HepG2 (cell line): Measurements from ENCODE around the gene DRAM1. TPM values are rescaled to one million over a fixed set of nuclear protein-coding genes. Genes with fewer than 3 reads are reported as not detected.
A peak's percentile ranks its signal among the peaks of the same experiment; 100 is the strongest.

Experiments
- CSRNP1 ChIP-seq: sonication (generic); formaldehyde crosslinking; IDR thresholded peaks from 2 replicates; pipeline ENCODE4 v1.8.1; 2023; ENCODE audit warnings: mild to moderate bottlenecking, missing genetic modification reagents
- HOXD1 ChIP-seq: sonication (generic); formaldehyde crosslinking; IDR thresholded peaks from 2 replicates; pipeline ENCODE4 v1.5.0; 2020; ENCODE audit warnings: missing genetic modification reagents
- PITX1 ChIP-seq: sonication (generic); formaldehyde crosslinking; IDR thresholded peaks from 2 replicates; pipeline ENCODE4 v1.5.1; 2020; ENCODE audit warnings: mild to moderate bottlenecking, missing genetic modification reagents
- PTBP1 ChIP-seq: fragments of 200-400 bp; formaldehyde crosslinking; IDR thresholded peaks from 2 replicates; pipeline ENCODE4 v1.6.1; 2018; ENCODE audit warnings: low read length, low read depth; ENCODE audit not compliant: poor library complexity, severe bottlenecking
- RBFOX2 ChIP-seq: fragments of 200-400 bp; formaldehyde crosslinking; IDR thresholded peaks from 2 replicates; pipeline ENCODE4 v1.6.1; 2017; ENCODE audit warnings: low read depth, mild to moderate bottlenecking, low read length
- RFXANK ChIP-seq: IDR thresholded peaks from 2 replicates; pipeline ENCODE4 v1.6.1; 2016
- SMC3 ChIP-seq: IDR thresholded peaks from 2 replicates; pipeline ENCODE4 v1.6.1; 2011; ENCODE audit warnings: low read length, improper control_type of control experiment
- TARDBP ChIP-seq: sonication (generic); formaldehyde crosslinking; IDR thresholded peaks from 2 replicates; pipeline ENCODE4 v1.8.0; 2022; ENCODE audit warnings: mild to moderate bottlenecking, missing genetic modification reagents
- TFDP1 ChIP-seq: IDR thresholded peaks from 2 replicates; pipeline ENCODE4 v1.6.1; 2016; ENCODE audit warnings: missing compliant biosample characterization, missing genetic modification reagents, borderline replicate concordance
- TRIM22 ChIP-seq: fragments of 450-650 bp; IDR thresholded peaks from 2 replicates; pipeline ENCODE4 v1.6.1; 2017
- ZNF234 ChIP-seq: sonication (generic); formaldehyde crosslinking; conservative IDR thresholded peaks from 2 replicates; pipeline ENCODE4 v1.5.1; 2020; ENCODE audit warnings: mild to moderate bottlenecking, missing genetic modification reagents
- ZNF274 ChIP-seq: sonication (generic); formaldehyde crosslinking; IDR thresholded peaks from 2 replicates; pipeline ENCODE4 v1.5.1; 2020; ENCODE audit warnings: mild to moderate bottlenecking, missing genetic modification reagents
- ZNF609 ChIP-seq: sonication (generic); formaldehyde crosslinking; IDR thresholded peaks from 2 replicates; pipeline ENCODE4 v1.4.0; 2020; ENCODE audit warnings: mild to moderate bottlenecking, missing genetic modification reagents, borderline replicate concordance
- ZNF652 ChIP-seq: IDR thresholded peaks from 2 replicates; pipeline ENCODE4 v1.6.1; 2016; ENCODE audit warnings: low read depth, borderline replicate concordance
- ZNF816 ChIP-seq: sonication (generic); formaldehyde crosslinking; IDR thresholded peaks from 2 replicates; pipeline ENCODE4 v1.8.0; 2022; ENCODE audit warnings: missing genetic modification reagents, mild to moderate bottlenecking, borderline replicate concordance
- ZSCAN22 ChIP-seq: sonication (generic); formaldehyde crosslinking; IDR thresholded peaks from 2 replicates; pipeline ENCODE4 v1.4.0; 2020; ENCODE audit warnings: mild to moderate bottlenecking, missing genetic modification reagents
- polyA plus RNA-seq, 8 experiments: library from polyadenylated mRNA; depleted of rRNA in 3 of 8; stranded (reverse) in 7 of 8; unstranded in 1 of 8; fragments of >200 nt; fragmentation: Illumina TruSeq in 4 of 8; extraction: Trizol in 4 of 8; gene quantifications; 2 replicates each; pipeline versions ENCODE4 v1.2.1 to v1.2.3, GENCODE V29; 2011 to 2016; ENCODE audit warnings: low read depth in 4 of 8, missing spikeins in 1 of 8, mixed read lengths in 1 of 8; ENCODE audit not compliant: insufficient read depth in 1 of 8
- total RNA-seq, 5 experiments: library from RNA; depleted of rRNA; stranded (reverse); fragments of >200 nt; fragmentation: Illumina TruSeq; extraction: Trizol; gene quantifications; 2 replicates each; pipeline ENCODE4 v1.2.3, GENCODE V29; 2016; ENCODE audit warnings: low read depth in 1 of 5
- TF ChIP-seq, protein P1 (sequence below): sonication (generic); formaldehyde crosslinking; IDR thresholded peaks from 2 replicates; pipeline ENCODE4 v1.5.1; 2020; ENCODE audit warnings: mild to moderate bottlenecking, moderate library complexity, missing genetic modification reagents
- TF ChIP-seq, protein P2 (sequence below): sonication (generic); formaldehyde crosslinking; IDR thresholded peaks from 2 replicates; pipeline ENCODE4 v1.9.0; 2021; ENCODE audit warnings: missing genetic modification reagents, mild to moderate bottlenecking, borderline replicate concordance

DRAM1 gene
- total and polyA plus RNA-seq, 2 of the 13 experiments (the other 11 are each of a cell fraction or from before 2014, with no cell fraction given), result 20.9 to 32.6 TPM

DNA sequence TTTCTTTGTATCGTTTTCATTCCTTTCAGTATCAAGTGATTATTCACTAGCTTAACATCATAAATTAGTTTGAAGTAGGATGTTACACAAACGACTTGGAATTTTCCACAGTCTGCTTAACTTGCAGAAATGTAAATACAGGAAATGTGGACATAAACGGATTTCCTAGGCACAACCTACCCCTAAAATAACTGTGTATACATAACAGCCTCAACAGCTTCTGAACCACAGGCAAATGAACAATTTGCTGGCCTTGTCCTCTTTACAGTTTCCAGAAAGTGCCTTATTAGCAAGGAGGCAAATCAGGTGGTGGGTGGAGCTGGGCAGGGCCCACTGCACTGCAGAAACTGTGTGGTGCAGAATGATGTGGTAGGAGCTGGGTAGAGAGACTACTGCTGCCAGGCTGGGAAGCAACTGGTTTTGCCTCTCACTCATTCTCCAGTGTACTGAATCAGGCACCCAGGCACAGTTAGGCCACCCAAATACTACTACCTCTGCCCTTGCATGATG, 14.1 kb downstream of the DRAM1 start (continued):
- peak; percentile 92 for TF ChIP-seq TARDBP (CRISPR knock-in tag)
- no peak for TF ChIP-seq RBFOX2
- no peak for TF ChIP-seq HOXD1 (CRISPR knock-in tag)
- no peak for TF ChIP-seq TRIM22
- TF ChIP-seq, protein P1, sequence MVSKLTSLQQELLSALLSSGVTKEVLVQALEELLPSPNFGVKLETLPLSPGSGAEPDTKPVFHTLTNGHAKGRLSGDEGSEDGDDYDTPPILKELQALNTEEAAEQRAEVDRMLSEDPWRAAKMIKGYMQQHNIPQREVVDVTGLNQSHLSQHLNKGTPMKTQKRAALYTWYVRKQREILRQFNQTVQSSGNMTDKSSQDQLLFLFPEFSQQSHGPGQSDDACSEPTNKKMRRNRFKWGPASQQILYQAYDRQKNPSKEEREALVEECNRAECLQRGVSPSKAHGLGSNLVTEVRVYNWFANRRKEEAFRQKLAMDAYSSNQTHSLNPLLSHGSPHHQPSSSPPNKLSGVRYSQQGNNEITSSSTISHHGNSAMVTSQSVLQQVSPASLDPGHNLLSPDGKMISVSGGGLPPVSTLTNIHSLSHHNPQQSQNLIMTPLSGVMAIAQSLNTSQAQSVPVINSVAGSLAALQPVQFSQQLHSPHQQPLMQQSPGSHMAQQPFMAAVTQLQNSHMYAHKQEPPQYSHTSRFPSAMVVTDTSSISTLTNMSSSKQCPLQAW (CRISPR knock-in tag), result peak; percentile 57
- TF ChIP-seq ZSCAN22 (CRISPR knock-in tag), result no peak
- TF ChIP-seq, protein P2, sequence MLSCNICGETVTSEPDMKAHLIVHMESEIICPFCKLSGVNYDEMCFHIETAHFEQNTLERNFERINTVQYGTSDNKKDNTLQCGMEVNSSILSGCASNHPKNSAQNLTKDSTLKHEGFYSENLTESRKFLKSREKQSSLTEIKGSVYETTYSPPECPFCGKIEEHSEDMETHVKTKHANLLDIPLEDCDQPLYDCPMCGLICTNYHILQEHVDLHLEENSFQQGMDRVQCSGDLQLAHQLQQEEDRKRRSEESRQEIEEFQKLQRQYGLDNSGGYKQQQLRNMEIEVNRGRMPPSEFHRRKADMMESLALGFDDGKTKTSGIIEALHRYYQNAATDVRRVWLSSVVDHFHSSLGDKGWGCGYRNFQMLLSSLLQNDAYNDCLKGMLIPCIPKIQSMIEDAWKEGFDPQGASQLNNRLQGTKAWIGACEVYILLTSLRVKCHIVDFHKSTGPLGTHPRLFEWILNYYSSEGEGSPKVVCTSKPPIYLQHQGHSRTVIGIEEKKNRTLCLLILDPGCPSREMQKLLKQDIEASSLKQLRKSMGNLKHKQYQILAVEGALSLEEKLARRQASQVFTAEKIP (CRISPR knock-in tag), result no peak
- TF ChIP-seq ZNF609, result peak; percentile 69; the same call in 1 of the 2 replicates
- no peak for TF ChIP-seq ZNF816 (CRISPR knock-in tag)
- TF ChIP-seq ZNF234 (CRISPR knock-in tag), result no peak
- peak; percentile 49; the same call in 1 of the 2 replicates for TF ChIP-seq ZNF652 (CRISPR knock-in tag)
- no peak for TF ChIP-seq PTBP1
- TF ChIP-seq RFXANK (CRISPR knock-in tag), result no peak
- peak; percentile 86 for TF ChIP-seq PITX1 (CRISPR knock-in tag)
- TF ChIP-seq SMC3, result no peak
- no peak for TF ChIP-seq CSRNP1 (CRISPR knock-in tag)
- peak; percentile 59; the same call in 1 of the 2 replicates for TF ChIP-seq TFDP1
- TF ChIP-seq ZNF274 (CRISPR knock-in tag), result no peak
